NCI-H82 treated with DMSO at 0.1 percent for 48 hours (cell line): ENCODE results near the gene TCAIM.
"Not testable (repeated sequence)": the region's sequence is repeated elsewhere in the genome, so short reads cannot be mapped to it uniquely, and the experiment has no call there.

Source experiments
- DNase-seq: peaks from one replicate; lab custom pipeline; 2025; ENCODE audit not compliant: unreplicated experiment; lab: John Stamatoyannopoulos, UW

TCAIM gene

GRCh38 chr3:44412365-44412764 lies 73.8 kb downstream of the TCAIM start:
- no peak for DNase-seq

DNA sequence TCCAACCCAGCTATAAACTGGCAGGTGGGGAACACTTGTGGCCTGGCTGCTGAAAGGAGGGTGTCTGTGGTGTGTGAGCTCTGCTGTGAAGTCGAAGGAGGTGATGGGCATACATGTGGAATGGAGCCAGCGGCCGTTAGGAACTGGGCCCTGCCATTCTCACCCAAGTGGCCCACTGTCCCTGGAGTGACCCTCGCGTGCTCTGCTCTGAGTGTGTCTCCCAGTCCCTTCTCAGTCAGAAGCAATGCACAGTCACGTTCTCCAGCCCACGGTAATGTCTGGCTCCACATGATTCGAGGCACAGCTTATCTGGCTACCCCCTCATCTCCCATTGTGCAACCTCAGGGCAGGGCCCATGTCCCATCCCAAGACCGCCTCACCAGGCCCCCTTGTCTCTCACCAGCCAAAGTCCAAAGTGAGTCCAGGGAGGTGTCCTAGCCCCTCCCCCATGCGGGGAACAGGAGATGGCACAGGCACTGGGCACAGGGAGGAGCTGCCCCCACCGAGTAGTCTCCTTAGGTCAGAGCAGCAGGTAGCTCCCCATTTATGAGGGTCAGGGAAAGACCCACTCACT lies 76.0 kb downstream of the TCAIM start:
- no peak for DNase-seq

DNA sequence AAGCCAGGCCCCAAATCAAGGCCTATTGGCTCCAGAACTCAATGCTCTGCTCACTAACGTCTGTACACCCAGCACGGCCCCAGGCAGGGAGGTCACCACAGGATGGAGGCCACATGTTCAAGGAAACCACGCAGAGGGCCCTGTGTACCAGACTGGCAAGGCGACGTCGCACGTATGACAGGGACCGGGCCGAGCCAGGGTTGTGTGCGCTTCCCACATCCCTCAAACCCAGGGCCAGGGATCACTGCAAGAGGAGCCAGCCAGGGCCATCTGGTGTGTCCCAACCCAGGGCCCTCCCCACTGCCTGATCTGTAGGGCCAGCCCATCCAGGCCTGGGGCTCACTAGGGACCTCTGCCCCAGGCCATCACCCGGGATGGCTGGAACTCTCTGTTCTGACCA lies 76.9 kb downstream of the TCAIM start:
- no peak for DNase-seq

DNA sequence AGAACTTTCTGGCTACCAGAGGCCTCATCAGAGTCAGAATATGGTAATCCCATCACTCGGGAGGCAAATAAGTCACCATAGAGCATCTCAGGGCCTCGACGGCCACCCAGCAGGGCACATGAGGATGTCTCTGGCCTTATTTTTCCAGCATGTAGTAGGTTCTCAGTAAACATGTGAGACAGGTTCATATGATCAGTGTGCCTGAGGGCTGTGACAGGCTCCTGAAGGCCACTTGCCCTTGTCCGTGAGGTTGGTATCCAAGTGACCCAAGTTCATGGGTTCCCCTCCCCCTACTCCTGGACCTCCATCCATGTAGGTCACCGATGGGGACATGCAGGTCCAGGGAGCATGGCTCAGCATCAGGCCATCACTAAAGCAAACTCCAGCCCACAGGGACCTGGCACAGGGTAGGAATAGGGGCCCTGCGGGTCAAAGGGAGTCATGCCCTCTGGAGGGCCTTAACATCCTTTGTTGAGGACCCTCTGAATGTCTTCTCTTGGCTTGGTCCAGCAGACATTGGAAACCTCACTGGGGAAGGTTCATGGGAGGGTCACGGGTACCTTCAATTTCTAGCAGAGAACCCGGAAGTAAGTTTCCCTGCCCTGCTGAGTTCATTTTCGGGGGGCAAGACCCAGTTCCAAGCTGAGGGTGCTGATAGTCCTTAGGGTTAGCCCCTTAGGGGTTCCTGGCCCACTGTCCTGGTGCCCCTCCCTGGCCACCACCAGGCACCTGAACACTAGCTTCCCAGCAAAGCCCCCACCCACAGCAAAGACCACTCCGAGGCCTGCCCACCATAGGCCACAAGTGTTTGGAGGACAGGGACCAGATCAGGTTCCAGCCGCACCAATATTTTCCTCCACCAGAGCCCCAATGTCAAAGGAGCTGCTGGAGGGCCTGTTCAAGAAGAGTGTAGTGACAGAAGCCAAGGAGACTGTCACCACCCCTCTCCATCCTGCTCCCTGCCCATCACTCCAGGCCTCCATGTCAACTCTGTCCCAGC lies 77.8 kb downstream of the TCAIM start:
- DNase-seq: no peak

DNA sequence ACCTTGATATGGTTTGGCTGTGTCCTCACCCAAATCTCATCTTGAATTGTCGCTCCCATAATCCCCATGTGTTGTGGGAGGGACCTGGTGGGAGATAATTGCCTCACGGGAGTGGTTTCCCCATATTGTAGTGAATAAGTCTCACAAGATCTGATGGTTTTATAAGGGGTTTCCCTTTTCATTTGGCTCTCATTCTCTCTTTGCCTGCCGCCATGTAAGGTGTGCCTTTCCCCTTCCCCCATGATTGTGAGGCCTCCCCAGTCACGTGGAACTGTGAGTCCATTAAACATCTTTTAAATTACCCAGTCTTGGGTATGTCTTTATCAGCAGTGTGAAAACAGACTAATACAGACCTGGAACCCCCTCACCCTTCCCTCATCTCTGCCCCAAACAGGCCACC lies 79.6 kb downstream of the TCAIM start:
- DNase-seq: not testable (repeated sequence)

- no peak for DNase-seq
These were observed 80.0 kb downstream of the TCAIM start for GRCh38 chr3:44418549-44418948.

DNA sequence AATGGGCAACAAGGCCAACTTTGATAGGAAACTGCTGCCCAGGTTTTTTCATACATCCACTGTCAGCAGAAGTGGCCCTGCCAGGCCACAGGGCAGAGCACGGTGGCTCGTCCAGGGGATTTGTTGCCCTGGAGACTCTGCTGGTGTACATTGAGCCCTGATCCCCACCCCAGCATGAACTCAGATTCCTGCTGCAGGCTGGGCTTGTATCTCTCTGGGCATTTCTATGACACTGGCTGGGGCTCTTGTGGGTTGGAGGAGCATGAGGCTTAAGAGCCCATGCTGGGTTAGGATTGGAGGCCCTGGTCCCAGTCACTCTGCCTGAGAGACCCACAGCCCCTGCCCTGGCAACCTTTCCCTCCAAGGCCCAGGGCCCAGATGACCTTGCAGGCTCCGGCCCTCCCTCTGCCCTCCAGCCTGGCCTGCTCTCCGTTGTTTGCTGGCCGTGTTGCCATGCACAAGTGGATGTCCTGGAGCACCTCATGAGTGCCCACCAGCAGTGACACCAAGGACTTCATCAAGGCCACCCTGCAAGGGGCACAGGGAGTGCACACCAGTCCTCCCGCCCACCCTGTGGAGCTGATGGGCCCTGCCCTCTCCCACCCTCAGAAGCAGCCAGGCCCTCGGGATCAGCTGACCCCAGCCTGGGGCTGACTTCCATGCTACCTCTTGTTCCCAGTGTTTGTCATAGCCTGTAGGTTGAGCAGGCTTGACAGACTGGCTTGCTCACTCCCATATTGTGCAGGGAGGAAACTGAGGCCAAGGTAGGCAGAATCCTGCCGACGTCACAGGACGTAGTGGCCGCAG lies 80.8 kb downstream of the TCAIM start:
- DNase-seq: no peak

DNA sequence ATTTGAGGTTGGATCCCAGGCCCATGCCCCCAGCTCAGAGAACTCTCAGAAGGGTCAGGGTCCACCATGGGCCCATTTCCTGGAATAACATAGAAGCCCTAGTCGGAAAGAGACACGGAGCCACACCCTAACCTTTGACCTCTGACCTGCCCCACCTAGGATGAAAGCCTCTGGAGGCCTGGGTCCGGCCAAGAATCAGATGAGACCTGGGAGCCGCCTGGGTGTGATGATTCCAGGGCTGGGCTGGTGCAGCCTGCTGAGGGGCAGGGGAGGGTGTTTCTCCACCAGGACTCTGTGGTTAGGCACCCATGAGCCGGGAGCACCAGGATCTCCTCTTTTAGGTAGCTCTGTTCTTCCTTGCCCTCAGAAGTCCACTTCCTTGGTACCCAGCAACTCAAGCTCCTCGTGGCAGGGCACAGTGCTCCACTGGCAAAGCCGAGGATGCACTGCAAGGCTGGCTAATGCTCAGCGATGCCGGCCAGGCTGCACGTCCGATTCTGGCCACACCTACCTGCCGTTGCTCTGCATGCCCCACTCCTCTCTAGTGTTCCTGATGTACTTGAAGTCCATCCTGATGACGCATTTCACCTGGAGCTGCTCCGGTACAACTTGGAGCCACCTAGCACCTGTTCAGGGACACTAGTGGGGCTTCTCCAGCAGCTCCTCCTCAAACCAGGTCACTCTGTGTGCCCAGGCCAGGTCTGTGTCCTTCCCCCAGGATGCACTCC lies 81.5 kb downstream of the TCAIM start:
- DNase-seq: no peak

DNA sequence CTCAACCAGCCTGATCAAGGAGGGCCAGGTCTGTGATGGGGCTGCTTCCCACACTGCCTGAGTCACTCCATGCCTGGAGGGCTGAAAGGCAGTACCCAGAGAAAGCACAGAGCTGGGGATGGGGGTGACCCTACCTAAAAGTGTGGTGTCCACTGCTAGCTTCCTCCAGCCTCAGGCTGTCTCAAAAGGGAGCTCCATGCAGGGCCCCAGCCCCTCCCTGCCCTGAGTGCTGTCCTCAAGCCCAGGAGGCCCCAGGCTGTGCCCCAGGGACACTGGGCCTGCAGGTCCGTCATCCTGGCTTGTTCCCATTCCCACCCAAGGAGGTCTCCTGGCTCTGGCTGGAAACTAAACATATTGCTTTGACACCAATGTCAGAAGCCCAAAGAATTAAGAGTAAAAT lies 82.1 kb downstream of the TCAIM start:
- DNase-seq: no peak

GRCh38 chr3:44421280-44421679 lies 82.7 kb downstream of the TCAIM start:
- no peak for DNase-seq

DNA sequence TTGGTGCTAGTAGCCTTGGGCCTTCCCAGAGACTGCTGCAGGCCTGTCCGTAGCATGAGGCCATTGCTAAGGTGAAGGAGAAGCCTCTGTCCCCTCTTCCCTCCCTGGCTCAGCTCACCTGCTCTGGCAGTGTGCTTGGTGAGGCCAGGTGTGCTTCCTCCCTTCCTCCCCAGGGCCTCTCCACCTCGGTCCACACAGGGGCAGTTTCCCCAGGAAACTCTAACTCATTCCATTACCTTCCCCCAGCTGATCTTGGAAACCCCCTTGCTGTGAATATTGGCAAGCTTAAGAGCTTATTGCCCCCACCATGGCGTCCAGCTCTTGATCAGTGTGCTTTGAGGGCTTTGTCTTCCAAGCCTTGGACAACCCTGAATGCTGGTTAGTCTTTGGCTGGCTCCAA lies 86.2 kb downstream of the TCAIM start:
- no peak for DNase-seq

DNA sequence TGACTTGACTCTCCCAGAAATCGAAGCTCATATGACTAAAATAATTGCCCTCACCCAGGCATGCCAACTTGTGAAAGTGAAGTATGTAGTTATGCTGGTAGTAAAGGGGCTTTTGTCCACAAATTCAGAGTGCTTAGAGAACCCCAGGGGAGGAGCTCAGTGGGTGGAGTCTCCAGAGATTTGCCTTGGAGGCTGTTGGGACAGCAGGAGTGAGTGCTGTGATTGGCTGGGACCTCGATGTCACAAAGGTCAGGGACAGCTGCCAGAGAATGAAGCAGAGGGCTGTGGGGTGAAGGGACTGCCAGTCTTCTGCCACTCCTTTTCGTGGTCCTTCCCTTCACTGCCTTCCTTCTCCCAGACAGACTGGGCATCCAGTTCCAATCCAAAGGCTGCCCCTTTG lies 89.1 kb downstream of the TCAIM start:
- no peak for DNase-seq

DNA sequence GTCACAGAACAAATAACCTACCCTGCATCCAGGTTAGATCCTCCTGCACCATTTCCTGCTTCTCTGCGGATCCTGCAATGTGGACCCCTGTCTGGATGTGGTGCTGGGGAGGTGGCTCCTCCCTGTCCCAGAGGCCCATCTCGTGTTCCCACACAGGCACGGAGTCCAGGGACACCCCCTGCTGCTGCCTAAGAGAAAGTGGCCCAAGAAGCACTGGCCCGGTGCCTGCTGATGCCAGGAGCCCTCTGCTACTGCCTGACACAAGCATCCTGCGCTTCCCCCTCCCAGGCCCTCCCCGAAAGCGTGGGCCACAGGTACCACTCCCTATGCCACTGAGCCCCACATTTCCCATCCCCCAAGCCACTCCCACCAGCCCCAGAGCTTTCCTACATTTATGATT lies 90.3 kb downstream of the TCAIM start:
- DNase-seq: no peak

GRCh38 chr3:44429459-44429858 lies 90.9 kb downstream of the TCAIM start:
- DNase-seq: no peak

DNA sequence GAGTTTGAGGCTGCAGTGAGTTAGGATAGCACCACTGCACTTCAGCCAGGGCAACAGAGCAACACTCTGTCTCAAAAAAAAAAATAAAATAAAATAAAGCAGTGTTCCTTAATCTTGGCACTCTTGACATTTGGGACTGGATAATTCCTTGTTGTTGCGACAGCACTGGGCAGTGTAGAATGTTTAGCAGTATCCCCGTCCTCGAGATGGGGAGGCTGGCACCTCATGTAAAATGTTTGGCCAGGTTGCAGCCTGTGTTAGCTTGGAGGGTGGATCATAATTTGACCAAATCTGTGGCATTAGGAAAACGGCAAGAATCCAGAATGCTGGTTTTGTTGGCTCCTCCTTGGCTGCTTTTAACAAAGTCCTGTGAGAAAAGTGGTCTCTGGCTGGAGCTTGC lies 91.9 kb downstream of the TCAIM start:
- no peak for DNase-seq

DNA sequence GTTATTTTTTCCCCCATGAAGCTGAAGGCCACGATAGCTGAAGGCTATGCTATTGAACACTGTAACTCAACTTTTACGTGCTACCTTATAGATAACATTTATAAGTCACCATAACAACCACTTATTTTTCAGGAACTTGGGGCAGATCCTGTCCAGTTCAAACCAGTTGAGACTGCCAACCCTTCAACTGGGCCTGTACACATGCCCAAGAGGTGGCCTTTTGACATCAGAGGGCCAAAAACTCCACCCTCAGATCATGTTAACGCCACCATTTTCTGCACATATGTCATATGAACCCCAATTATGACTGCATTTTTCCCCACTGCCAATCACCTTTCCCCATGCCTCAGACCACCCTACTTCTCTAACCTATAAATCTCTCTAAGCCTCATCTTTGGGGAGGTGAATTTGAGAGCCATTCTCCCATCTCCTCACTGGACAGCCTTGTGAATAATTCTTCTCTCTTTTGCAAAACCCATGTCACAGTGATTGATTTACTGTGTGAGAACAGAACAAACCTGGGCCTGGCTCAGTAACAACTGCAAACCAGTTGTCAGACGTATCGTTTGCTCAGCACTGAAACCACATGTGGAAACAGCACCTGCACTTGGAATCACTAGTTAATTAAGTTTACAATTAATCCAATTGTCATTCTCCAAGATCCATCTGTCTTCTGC lies 96.4 kb downstream of the TCAIM start:
- DNase-seq: peak; percentile 60

GRCh38 chr3:44436181-44436580 lies 97.6 kb downstream of the TCAIM start:
- DNase-seq: no peak

DNA sequence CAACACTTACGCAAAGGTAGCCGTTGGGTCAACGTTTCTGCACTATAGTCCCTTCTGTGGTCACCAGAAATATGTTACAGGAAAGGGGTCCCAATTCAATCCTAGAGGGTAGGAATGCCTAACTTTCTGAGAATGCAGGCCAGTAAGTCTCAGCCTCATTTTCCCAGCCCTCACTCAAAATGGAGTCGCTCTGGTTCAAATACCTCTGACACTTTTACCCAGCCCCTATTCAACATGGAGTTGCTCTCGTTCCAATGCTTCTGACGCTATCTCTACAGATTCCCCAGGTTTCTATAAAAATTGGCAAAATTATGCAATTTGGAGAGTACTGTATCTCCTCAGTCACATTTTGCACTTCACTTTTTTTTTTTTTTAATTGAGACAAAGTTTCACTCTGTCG lies 99.2 kb downstream of the TCAIM start:
- no peak for DNase-seq

DNA sequence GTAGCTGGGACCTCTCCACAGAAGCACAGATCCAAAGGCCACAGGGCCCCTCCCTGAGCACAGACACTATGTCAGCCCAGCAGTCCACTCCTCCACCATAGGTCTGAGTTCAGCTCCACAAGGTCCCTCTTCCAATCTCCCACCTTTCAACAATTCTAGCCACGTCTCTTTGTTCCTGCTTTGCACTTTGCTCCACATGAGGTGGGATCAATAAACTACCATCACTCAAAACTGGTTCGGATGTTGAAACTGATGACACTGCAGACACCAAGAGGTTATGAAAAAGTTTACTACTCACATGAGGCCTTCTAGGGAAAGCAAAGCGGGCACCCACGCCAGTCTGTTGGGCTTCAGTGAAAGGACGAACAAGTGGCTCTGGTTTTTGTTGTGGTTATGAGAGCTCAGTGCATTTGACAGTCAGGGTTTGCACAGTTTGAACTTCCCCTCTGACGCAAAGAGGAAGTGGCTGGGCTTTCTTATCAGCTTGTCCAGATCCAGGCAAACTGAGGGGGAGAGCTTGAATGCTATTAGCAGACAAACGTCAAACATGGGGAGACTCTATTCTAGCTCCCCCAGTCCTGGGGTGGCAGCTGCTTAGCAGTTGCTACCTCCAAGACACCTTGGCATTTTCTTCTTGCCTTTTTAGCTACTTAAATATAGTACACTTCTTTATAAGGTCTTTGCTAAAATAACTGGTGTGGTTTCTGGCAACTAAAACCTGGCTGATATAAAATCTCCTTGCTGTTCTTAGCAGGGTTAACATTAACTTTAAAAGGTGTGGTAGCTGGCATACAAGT lies 101.1 kb downstream of the TCAIM start:
- DNase-seq: no peak
